ENCODE data around the gene ZFP30. TPM values are rescaled to one million over a fixed set of nuclear protein-coding genes. Genes with fewer than 3 reads are reported as not detected.

ZFP30 gene
- total and polyA plus RNA-seq, 2 of the 13 experiments (the other 11 are each of a cell fraction or from before 2014, with no cell fraction given): 3.4 to 19.2 TPM

DNA sequence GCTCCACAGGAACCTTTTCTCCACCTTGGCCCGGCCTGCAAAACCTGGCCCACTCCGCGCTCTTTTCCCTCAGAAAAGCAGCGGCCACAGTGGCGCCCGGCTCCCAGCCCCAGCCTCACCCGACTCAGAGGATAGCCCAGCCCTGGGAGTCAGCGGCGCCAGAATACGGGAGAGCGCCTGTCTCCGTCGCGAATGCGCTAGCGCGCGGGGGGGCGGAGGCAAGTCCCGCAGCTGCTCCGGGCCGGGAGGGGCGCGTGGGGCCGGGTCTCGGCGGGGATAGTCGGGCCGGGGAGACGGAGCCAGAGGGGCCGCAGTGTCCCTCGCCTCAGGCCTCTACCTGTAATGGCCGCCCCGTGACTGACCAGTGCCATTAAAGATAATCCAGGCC lies at the start of gene ZFP30 (continued):
- no peak for TF ChIP-seq SOX6 (IDR thresholded peaks at IDR 0.05)
- TF ChIP-seq SOX6 (CRISPR knock-in tag; IDR thresholded peaks at IDR 0.05): no peak
- no peak for TF ChIP-seq ARNT (IDR thresholded peaks at IDR 0.05)
- no peak for TF ChIP-seq MED8 (CRISPR knock-in tag; IDR thresholded peaks at IDR 0.05; ENCODE audit: insufficient replicate concordance)
- 0 out of 2 replicates have a peak, but pooled peaks have one; percentile 12 for TF ChIP-seq PHF21A (CRISPR knock-in tag; IDR thresholded peaks at IDR 0.05)
- peak; percentile 11; the same call in 1 of the 2 replicates for TF ChIP-seq ZNF543 (CRISPR knock-in tag; IDR thresholded peaks at IDR 0.05)
- TF ChIP-seq ZNF446 (CRISPR knock-in tag; IDR thresholded peaks at IDR 0.05): no peak
- TF ChIP-seq CHCHD3 (CRISPR knock-in tag; IDR thresholded peaks at IDR 0.05): no peak
- no peak for TF ChIP-seq ZNF431 (CRISPR knock-in tag; IDR thresholded peaks at IDR 0.05; ENCODE audit: borderline replicate concordance, low read depth)
- TF ChIP-seq, protein P1, sequence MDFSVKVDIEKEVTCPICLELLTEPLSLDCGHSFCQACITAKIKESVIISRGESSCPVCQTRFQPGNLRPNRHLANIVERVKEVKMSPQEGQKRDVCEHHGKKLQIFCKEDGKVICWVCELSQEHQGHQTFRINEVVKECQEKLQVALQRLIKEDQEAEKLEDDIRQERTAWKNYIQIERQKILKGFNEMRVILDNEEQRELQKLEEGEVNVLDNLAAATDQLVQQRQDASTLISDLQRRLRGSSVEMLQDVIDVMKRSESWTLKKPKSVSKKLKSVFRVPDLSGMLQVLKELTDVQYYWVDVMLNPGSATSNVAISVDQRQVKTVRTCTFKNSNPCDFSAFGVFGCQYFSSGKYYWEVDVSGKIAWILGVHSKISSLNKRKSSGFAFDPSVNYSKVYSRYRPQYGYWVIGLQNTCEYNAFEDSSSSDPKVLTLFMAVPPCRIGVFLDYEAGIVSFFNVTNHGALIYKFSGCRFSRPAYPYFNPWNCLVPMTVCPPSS (IDR thresholded peaks at IDR 0.05): no peak
- TF ChIP-seq FOXM1 (CRISPR knock-in tag; IDR thresholded peaks at IDR 0.05): no peak
- no peak for TF ChIP-seq ZNF781 (CRISPR knock-in tag; IDR thresholded peaks at IDR 0.05; ENCODE audit: borderline replicate concordance, not compliant biosample characterization)
- TF ChIP-seq CBFB (CRISPR knock-in tag; IDR thresholded peaks at IDR 0.05): no peak
- TF ChIP-seq, protein P2, sequence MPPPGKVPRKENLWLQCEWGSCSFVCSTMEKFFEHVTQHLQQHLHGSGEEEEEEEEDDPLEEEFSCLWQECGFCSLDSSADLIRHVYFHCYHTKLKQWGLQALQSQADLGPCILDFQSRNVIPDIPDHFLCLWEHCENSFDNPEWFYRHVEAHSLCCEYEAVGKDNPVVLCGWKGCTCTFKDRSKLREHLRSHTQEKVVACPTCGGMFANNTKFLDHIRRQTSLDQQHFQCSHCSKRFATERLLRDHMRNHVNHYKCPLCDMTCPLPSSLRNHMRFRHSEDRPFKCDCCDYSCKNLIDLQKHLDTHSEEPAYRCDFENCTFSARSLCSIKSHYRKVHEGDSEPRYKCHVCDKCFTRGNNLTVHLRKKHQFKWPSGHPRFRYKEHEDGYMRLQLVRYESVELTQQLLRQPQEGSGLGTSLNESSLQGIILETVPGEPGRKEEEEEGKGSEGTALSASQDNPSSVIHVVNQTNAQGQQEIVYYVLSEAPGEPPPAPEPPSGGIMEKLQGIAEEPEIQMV (CRISPR knock-in tag; IDR thresholded peaks at IDR 0.05; ENCODE audit: low read depth): no peak
- no peak; the same call in 1 of the 2 replicates for TF ChIP-seq HDAC2 (CRISPR knock-in tag; IDR thresholded peaks at IDR 0.05)
- TF ChIP-seq POGZ (CRISPR knock-in tag; IDR thresholded peaks at IDR 0.05): no peak; the same call in 1 of the 2 replicates
- TF ChIP-seq ZNF382 (CRISPR knock-in tag; IDR thresholded peaks at IDR 0.05; ENCODE audit: borderline replicate concordance): no peak
- TF ChIP-seq KDM4B (CRISPR knock-in tag; IDR thresholded peaks at IDR 0.05): 0 out of 2 replicates have a peak, but pooled peaks have one; percentile 10
- no peak for TF ChIP-seq ZNF337 (CRISPR knock-in tag; IDR thresholded peaks at IDR 0.05; ENCODE audit: borderline replicate concordance, low read depth)
- TF ChIP-seq ZNF850 (CRISPR knock-in tag; conservative IDR thresholded peaks at IDR 0.05): peak; percentile 59; the same call in 1 of the 2 replicates
- TF ChIP-seq, protein P3, sequence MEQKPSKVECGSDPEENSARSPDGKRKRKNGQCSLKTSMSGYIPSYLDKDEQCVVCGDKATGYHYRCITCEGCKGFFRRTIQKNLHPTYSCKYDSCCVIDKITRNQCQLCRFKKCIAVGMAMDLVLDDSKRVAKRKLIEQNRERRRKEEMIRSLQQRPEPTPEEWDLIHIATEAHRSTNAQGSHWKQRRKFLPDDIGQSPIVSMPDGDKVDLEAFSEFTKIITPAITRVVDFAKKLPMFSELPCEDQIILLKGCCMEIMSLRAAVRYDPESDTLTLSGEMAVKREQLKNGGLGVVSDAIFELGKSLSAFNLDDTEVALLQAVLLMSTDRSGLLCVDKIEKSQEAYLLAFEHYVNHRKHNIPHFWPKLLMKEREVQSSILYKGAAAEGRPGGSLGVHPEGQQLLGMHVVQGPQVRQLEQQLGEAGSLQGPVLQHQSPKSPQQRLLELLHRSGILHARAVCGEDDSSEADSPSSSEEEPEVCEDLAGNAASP (CRISPR knock-in tag; IDR thresholded peaks at IDR 0.05; ENCODE audit: borderline replicate concordance): no peak; the same call in none of the 2 replicates
- TF ChIP-seq, protein P4, sequence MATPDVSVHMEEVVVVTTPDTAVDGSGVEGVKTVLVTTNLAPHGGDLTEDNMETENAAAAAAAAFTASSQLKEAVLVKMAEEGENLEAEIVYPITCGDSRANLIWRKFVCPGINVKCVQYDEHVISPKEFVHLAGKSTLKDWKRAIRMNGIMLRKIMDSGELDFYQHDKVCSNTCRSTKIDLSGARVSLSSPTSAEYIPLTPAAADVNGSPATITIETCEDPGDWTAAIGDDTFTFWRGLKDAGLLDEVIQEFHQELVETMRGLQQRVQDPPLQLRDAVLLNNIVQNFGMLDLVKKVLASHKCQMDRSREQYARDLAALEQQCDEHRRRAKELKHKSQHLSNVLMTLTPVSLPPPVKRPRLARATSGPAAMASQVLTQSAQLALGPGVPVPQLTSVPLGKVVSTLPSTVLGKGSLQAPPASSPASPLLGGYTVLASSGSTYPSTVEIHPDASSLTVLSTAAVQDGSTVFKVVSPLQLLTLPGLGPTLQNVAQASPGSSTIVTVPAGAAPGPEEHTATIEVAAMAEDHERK (CRISPR knock-in tag; IDR thresholded peaks at IDR 0.05; ENCODE audit: low read depth): no peak
- TF ChIP-seq ZNF274 (CRISPR knock-in tag; IDR thresholded peaks at IDR 0.05): no peak
- TF ChIP-seq ZNF788 (CRISPR knock-in tag; IDR thresholded peaks at IDR 0.05; ENCODE audit: borderline replicate concordance): no peak
